ENCODE measurements around the gene SFXN4. TPM values are rescaled to one million over a fixed set of nuclear protein-coding genes. Genes with fewer than 3 reads are reported as not detected.

SFXN4 gene
- total and polyA plus RNA-seq, 9 of the 15 experiments (the other 6 are each of a cell fraction or from before 2014, with no cell fraction given) = 40.1 to 97.8 (median 54.5) TPM

DNA sequence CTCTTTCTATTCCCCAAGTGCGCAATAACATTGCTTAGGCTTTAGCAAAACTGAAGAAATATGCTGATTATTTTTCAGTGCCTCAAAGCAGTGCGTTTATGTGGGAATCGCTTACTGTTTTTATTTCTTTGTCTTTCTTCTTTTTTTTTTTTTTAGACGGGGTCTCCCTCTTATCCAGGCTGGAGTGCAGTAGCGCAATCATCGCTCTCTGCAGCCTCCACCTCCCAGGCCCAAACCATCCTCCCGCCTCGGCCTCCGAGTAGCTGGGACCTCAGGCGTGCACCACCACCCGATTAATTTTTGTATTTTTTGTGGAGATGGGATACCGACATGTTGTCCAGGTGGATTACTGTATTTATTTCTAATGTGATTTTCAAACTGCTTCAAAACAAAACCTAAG is 60.4 kb downstream of the SFXN4 start (continued):
- TF ChIP-seq, protein P1, sequence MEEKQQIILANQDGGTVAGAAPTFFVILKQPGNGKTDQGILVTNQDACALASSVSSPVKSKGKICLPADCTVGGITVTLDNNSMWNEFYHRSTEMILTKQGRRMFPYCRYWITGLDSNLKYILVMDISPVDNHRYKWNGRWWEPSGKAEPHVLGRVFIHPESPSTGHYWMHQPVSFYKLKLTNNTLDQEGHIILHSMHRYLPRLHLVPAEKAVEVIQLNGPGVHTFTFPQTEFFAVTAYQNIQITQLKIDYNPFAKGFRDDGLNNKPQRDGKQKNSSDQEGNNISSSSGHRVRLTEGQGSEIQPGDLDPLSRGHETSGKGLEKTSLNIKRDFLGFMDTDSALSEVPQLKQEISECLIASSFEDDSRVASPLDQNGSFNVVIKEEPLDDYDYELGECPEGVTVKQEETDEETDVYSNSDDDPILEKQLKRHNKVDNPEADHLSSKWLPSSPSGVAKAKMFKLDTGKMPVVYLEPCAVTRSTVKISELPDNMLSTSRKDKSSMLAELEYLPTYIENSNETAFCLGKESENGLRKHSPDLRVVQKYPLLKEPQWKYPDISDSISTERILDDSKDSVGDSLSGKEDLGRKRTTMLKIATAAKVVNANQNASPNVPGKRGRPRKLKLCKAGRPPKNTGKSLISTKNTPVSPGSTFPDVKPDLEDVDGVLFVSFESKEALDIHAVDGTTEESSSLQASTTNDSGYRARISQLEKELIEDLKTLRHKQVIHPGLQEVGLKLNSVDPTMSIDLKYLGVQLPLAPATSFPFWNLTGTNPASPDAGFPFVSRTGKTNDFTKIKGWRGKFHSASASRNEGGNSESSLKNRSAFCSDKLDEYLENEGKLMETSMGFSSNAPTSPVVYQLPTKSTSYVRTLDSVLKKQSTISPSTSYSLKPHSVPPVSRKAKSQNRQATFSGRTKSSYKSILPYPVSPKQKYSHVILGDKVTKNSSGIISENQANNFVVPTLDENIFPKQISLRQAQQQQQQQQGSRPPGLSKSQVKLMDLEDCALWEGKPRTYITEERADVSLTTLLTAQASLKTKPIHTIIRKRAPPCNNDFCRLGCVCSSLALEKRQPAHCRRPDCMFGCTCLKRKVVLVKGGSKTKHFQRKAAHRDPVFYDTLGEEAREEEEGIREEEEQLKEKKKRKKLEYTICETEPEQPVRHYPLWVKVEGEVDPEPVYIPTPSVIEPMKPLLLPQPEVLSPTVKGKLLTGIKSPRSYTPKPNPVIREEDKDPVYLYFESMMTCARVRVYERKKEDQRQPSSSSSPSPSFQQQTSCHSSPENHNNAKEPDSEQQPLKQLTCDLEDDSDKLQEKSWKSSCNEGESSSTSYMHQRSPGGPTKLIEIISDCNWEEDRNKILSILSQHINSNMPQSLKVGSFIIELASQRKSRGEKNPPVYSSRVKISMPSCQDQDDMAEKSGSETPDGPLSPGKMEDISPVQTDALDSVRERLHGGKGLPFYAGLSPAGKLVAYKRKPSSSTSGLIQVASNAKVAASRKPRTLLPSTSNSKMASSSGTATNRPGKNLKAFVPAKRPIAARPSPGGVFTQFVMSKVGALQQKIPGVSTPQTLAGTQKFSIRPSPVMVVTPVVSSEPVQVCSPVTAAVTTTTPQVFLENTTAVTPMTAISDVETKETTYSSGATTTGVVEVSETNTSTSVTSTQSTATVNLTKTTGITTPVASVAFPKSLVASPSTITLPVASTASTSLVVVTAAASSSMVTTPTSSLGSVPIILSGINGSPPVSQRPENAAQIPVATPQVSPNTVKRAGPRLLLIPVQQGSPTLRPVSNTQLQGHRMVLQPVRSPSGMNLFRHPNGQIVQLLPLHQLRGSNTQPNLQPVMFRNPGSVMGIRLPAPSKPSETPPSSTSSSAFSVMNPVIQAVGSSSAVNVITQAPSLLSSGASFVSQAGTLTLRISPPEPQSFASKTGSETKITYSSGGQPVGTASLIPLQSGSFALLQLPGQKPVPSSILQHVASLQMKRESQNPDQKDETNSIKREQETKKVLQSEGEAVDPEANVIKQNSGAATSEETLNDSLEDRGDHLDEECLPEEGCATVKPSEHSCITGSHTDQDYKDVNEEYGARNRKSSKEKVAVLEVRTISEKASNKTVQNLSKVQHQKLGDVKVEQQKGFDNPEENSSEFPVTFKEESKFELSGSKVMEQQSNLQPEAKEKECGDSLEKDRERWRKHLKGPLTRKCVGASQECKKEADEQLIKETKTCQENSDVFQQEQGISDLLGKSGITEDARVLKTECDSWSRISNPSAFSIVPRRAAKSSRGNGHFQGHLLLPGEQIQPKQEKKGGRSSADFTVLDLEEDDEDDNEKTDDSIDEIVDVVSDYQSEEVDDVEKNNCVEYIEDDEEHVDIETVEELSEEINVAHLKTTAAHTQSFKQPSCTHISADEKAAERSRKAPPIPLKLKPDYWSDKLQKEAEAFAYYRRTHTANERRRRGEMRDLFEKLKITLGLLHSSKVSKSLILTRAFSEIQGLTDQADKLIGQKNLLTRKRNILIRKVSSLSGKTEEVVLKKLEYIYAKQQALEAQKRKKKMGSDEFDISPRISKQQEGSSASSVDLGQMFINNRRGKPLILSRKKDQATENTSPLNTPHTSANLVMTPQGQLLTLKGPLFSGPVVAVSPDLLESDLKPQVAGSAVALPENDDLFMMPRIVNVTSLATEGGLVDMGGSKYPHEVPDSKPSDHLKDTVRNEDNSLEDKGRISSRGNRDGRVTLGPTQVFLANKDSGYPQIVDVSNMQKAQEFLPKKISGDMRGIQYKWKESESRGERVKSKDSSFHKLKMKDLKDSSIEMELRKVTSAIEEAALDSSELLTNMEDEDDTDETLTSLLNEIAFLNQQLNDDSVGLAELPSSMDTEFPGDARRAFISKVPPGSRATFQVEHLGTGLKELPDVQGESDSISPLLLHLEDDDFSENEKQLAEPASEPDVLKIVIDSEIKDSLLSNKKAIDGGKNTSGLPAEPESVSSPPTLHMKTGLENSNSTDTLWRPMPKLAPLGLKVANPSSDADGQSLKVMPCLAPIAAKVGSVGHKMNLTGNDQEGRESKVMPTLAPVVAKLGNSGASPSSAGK (IDR thresholded peaks at IDR 0.05) = no peak
- TF ChIP-seq ESRRA (IDR thresholded peaks at IDR 0.05; ENCODE audit: borderline replicate concordance, low read depth) = no peak
- TF ChIP-seq, protein P2, sequence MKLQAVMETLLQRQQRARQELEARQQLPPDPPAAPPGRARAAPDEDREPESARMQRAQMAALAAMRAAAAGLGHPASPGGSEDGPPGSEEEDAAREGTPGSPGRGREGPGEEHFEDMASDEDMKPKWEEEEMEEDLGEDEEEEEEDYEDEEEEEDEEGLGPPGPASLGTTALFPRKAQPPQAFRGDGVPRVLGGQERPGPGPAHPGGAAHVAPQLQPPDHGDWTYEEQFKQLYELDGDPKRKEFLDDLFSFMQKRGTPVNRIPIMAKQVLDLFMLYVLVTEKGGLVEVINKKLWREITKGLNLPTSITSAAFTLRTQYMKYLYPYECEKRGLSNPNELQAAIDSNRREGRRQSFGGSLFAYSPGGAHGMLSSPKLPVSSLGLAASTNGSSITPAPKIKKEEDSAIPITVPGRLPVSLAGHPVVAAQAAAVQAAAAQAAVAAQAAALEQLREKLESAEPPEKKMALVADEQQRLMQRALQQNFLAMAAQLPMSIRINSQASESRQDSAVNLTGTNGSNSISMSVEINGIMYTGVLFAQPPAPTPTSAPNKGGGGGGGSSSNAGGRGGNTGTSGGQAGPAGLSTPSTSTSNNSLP (IDR thresholded peaks at IDR 0.05; ENCODE audit: borderline replicate concordance, low read depth, low read length) = no peak
- TF ChIP-seq RBM39 (optimal IDR thresholded peaks at IDR 0.05; ENCODE audit: low read depth, low read length) = no peak
- no peak for TF ChIP-seq PPARD (CRISPR knock-in tag; IDR thresholded peaks at IDR 0.05)
- TF ChIP-seq POLR2G (IDR thresholded peaks at IDR 0.05; ENCODE audit: low read depth, low read length) = no peak
- TF ChIP-seq FUS (optimal IDR thresholded peaks at IDR 0.05; ENCODE audit: low read depth, low read length) = no peak
